OCI-LY1 (cell line): ENCODE measurements around the gene RHOD.

Source experiments
- H2AFZ ChIP-seq: fragments of 200-600 bp; sonication (generic), shearing (Covaris generic); 2 replicates; pipeline ENCODE4 v1.6.0; 2014; ENCODE audit warnings: antibody characterized with exemption, mild to moderate bottlenecking, low read length
- H3F3A ChIP-seq: fragments of 200-600 bp; sonication (generic), shearing (Covaris generic); 2 replicates; pipeline ENCODE4 v1.6.0; 2014; ENCODE audit warnings: mild to moderate bottlenecking, antibody characterized with exemption, low read length, moderate library complexity; ENCODE audit not compliant: insufficient read depth
- H3K27ac ChIP-seq: fragments of 200-600 bp; sonication (generic); 2 replicates; pipeline ENCODE4 v1.5.1; 2014; ENCODE audit warnings: low read length, mixed run types, mild to moderate bottlenecking, low read depth; ENCODE audit not compliant: poor library complexity, severe bottlenecking
- H3K27me3 ChIP-seq: fragments of 200-600 bp; sonication (generic); 2 replicates; pipeline ENCODE4 v1.6.0; 2014; ENCODE audit warnings: antibody characterized with exemption, mild to moderate bottlenecking, low read length, moderate library complexity; ENCODE audit not compliant: insufficient read depth
- H3K36me3 ChIP-seq: fragments of 200-600 bp; sonication (generic); 2 replicates; pipeline ENCODE4 v1.6.1; 2014; ENCODE audit warnings: mild to moderate bottlenecking, antibody characterized with exemption, low read length, moderate library complexity, mixed read lengths; ENCODE audit not compliant: insufficient read depth
- H3K4me1 ChIP-seq: fragments of 200-600 bp; sonication (generic); 2 replicates; pipeline ENCODE4 v1.5.1; 2014; ENCODE audit warnings: mild to moderate bottlenecking, low read length, moderate library complexity; ENCODE audit not compliant: insufficient read depth, severe bottlenecking
- H3K4me2 ChIP-seq: fragments of 200-600 bp; sonication (generic), shearing (Covaris generic); 2 replicates; pipeline ENCODE4 v1.6.1; 2014; ENCODE audit warnings: low read length
- H3K4me3 ChIP-seq: fragments of 200-600 bp; sonication (generic); 2 replicates; pipeline ENCODE4 v1.5.1; 2014; ENCODE audit warnings: low read length, low read depth, mild to moderate bottlenecking, mixed read lengths; ENCODE audit not compliant: poor library complexity, severe bottlenecking
- H3K79me2 ChIP-seq: fragments of 200-600 bp; shearing (Covaris generic); 2 replicates; pipeline ENCODE4 v1.6.1; 2016; ENCODE audit warnings: mixed run types, low read length, mixed read lengths; ENCODE audit not compliant: insufficient read depth
- H3K9ac ChIP-seq: fragments of 200-600 bp; sonication (generic), shearing (Covaris generic); 2 replicates; pipeline ENCODE4 v1.6.1; 2014; ENCODE audit warnings: mild to moderate bottlenecking, low read length, mixed read lengths
- H3K9me2 ChIP-seq: fragments of 200-600 bp; sonication (generic), shearing (Covaris generic); 2 replicates; pipeline ENCODE4 v1.6.1; 2014; ENCODE audit warnings: low read depth, mild to moderate bottlenecking, low read length, mixed read lengths
- H3K9me3 ChIP-seq: fragments of 200-600 bp; shearing (Covaris generic); 2 replicates; pipeline ENCODE4 v1.6.1; 2014; ENCODE audit warnings: low read length, mixed read lengths
- H4K20me1 ChIP-seq: fragments of 200-600 bp; sonication (generic), shearing (Covaris generic); 2 replicates; pipeline ENCODE4 v1.6.0; 2016; ENCODE audit warnings: mild to moderate bottlenecking, low read length; ENCODE audit not compliant: insufficient read depth
- EZH2 ChIP-seq: fragments of 200-600 bp; sonication (generic), shearing (Covaris generic); IDR thresholded peaks from 2 replicates; pipeline ENCODE4 v1.8.0; 2017; ENCODE audit warnings: borderline replicate concordance, mixed run types, mild to moderate bottlenecking, antibody characterized with exemption, low read length, moderate library complexity, mixed read lengths
- TF ChIP-seq, protein P1 (sequence below): fragments of 200-600 bp; sonication (generic), shearing (Covaris generic); IDR thresholded peaks from 2 replicates; pipeline ENCODE4 v1.5.1; 2017; ENCODE audit warnings: mild to moderate bottlenecking, antibody characterized with exemption, low read length, moderate library complexity, mixed read lengths

Gene RHOD

DNA sequence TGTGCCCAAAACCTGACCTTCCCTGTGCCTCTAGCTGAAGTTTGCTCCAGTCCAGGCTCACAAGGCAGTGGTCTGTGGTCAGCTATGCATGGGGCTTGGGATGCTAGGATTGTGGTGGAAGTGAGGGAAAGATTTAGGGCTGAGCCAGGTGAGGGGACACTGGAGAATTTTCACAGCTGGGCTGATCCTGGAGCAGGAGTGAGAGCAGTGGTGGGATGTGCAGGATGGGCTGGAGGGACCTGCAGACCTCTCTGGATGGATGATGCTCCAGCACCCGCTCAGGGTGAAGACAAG, 38.5 kb downstream of the RHOD start:
- Histone ChIP-seq H3K36me3 (no peaks in the 10 kb centered on the region), H3K9me2 (no peaks in the 10 kb centered on the region), H2AFZ (no peak overlapping the region), H3K4me3 (no peak overlapping the region), H3F3A (no peaks in the 10 kb centered on the region), H3K4me1 (peaks cover 6% of the 10 kb centered on the region), H3K9me3 (no peaks in the 10 kb centered on the region), H3K27ac (no peak overlapping the region), H3K27me3 (no peaks in the 10 kb centered on the region), H3K79me2 (no peaks in the 10 kb centered on the region), H3K4me2 (no peak overlapping the region), H4K20me1 (no peaks in the 10 kb centered on the region), H3K9ac (no peak overlapping the region)
- TF ChIP-seq, protein P1, sequence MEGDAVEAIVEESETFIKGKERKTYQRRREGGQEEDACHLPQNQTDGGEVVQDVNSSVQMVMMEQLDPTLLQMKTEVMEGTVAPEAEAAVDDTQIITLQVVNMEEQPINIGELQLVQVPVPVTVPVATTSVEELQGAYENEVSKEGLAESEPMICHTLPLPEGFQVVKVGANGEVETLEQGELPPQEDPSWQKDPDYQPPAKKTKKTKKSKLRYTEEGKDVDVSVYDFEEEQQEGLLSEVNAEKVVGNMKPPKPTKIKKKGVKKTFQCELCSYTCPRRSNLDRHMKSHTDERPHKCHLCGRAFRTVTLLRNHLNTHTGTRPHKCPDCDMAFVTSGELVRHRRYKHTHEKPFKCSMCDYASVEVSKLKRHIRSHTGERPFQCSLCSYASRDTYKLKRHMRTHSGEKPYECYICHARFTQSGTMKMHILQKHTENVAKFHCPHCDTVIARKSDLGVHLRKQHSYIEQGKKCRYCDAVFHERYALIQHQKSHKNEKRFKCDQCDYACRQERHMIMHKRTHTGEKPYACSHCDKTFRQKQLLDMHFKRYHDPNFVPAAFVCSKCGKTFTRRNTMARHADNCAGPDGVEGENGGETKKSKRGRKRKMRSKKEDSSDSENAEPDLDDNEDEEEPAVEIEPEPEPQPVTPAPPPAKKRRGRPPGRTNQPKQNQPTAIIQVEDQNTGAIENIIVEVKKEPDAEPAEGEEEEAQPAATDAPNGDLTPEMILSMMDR = no peak
- TF ChIP-seq EZH2 = no peak

DNA sequence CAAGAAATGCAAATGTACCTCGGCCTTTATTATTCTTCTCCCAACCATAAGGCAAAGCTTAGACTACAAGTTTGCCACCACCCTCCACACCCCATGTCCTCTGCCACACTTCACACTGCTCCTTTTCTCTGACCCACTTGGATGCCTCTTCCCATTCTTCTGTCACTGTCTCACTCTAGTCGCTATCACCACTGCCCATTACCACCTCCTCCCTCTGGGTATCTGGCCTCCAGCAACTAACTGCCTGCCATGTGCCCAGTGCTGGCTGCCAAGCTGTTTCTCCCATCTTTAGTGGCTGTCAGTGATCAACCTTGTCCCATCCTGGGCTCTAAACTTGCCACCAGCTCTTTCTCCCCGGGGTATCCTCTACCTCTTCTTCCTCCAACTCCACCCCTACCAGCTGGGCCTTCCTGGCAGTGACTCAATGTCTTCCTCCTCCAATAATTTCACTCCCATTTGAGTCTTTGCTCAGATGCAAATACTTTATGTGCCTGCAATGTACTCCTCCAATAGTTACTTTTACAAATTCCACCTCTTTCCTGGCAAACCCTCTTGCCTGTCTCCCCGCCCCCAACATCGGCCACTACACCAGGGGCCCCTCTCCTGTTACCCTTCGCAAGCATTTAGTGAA, 42.3 kb downstream of the RHOD start:
- no peak overlapping the region for H3K4me3 ChIP-seq
- peaks cover 10% of the 10 kb centered on the region for H3K4me1 ChIP-seq
- H3K36me3 ChIP-seq = no peaks in the 10 kb centered on the region
- no peaks in the 10 kb centered on the region for H3F3A ChIP-seq
- H3K27me3 ChIP-seq = no peaks in the 10 kb centered on the region
- H4K20me1 ChIP-seq = no peaks in the 10 kb centered on the region
- no peaks in the 10 kb centered on the region for H3K9me2 ChIP-seq
- no peak for TF ChIP-seq EZH2
- TF ChIP-seq, protein P1 = no peak
- H3K79me2 ChIP-seq = no peaks in the 10 kb centered on the region
- H2AFZ ChIP-seq = no peak overlapping the region
- no peak overlapping the region for H3K9ac ChIP-seq
- H3K9me3 ChIP-seq = no peaks in the 10 kb centered on the region
- no peak overlapping the region for H3K4me2 ChIP-seq
- no peak overlapping the region for H3K27ac ChIP-seq

DNA sequence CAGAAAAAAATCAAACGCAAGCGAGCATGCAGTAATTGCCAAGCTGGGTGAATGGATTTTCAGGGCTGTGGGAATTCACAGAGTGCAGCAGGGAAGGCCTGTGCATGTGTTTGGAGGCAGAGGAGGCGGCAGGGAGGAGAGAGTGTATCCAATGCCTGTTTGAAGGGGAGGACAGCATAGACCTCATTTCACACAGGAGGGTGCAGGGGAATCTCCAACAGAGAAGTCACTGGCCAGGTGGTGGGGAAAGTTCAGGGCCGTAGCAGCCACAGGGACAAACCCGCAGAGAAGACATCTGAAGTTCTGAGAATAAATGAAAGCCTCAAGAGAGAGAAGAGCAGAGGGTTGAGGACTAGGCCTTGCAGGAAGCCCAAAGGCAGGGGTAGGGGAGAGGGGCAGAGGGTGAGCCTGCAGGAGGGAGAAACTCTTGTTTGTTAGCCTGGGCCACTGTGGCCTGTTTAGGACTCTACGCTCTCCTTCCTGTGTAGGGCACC, 43.2 kb downstream of the RHOD start:
- no peak overlapping the region for H3K4me3 ChIP-seq
- no peak overlapping the region for H3K4me2 ChIP-seq
- TF ChIP-seq, protein P1 = no peak
- no peak for TF ChIP-seq EZH2
- H3K36me3 ChIP-seq = no peaks in the 10 kb centered on the region
- no peaks in the 10 kb centered on the region for H3F3A ChIP-seq
- no peak overlapping the region for H3K9ac ChIP-seq
- no peaks in the 10 kb centered on the region for H3K9me2 ChIP-seq
- no peaks in the 10 kb centered on the region for H3K27me3 ChIP-seq
- no peaks in the 10 kb centered on the region for H3K79me2 ChIP-seq
- H4K20me1 ChIP-seq = no peaks in the 10 kb centered on the region
- peaks cover 16% of the 10 kb centered on the region for H3K4me1 ChIP-seq
- H3K27ac ChIP-seq = no peak overlapping the region
- H3K9me3 ChIP-seq = no peaks in the 10 kb centered on the region
- no peak overlapping the region for H2AFZ ChIP-seq
